Skeletal muscle satellite cell (primary cell): ENCODE measurements around the gene TMEM63A.

Experiments used
- H3K27me3 ChIP-seq: 2 replicates; pipeline ENCODE4 v1.7.0; 2013; ENCODE audit warnings: low read length; ENCODE audit not compliant: control insufficient read depth, insufficient read depth
- H3K36me3 ChIP-seq: 2 replicates; pipeline ENCODE4 v1.7.0; 2013; ENCODE audit warnings: mild to moderate bottlenecking, control low read depth, low read length; ENCODE audit not compliant: insufficient read depth
- H3K4me1 ChIP-seq: 2 replicates; pipeline ENCODE4 v1.7.0; 2013; ENCODE audit warnings: low read length; ENCODE audit not compliant: control insufficient read depth, insufficient read depth
- H3K4me2 ChIP-seq: 2 replicates; pipeline ENCODE4 v1.7.0; 2013; ENCODE audit warnings: mild to moderate bottlenecking, low read length
- H3K4me3 ChIP-seq: 2 replicates; pipeline ENCODE4 v1.7.0; 2013; ENCODE audit warnings: low read length
- H3K9ac ChIP-seq: 2 replicates; pipeline ENCODE4 v1.7.0; 2013; ENCODE audit warnings: mild to moderate bottlenecking, low read depth, low read length, moderate library complexity
- H3K9me3 ChIP-seq: replicated peaks from 2 replicates; pipeline ENCODE4 v1.7.0; 2013; ENCODE audit warnings: mild to moderate bottlenecking, control low read depth, low read length

Gene TMEM63A

GRCh38 chr1:225919906-225920305 is 37.7 kb upstream of the TMEM63A start:
- H3K36me3 ChIP-seq, result peaks cover 41% of the 10 kb centered on the region
- no peak overlapping the region for H3K4me3 ChIP-seq

DNA sequence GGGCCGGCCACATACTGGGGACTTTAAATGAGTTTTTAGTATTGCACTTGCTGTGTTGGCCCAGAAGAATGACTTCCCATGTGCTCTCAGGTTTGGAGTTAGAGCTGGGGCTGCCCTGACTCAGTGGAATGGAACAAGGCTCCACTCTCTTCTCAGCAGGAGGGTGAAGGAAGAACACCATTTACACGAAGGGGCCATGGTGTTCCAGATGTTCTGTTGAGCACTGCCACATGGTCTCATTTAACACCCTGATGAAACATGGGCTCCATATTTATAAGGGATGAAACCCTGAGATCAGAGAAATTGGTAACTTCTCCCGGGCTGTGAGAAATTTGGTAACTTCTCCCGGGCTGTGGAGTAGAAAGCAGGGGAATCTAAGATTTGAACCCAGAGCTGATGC is 36.1 kb upstream of the TMEM63A start:
- no peak overlapping the region for H3K9ac ChIP-seq

More at GRCh38 chr1:225919906-225920305, 37.7 kb upstream of the TMEM63A start:
- Histone ChIP-seq H3K4me1 (peaks cover 28% of the 10 kb centered on the region), H3K4me2 (peak overlapping the region; percentile 4), H3K9ac (no peak overlapping the region), H3K9me3 (no peaks in the 10 kb centered on the region), H3K27me3 (no peaks in the 10 kb centered on the region)

GRCh38 chr1:225917536-225917935 is 35.4 kb upstream of the TMEM63A start:
- H3K4me3 ChIP-seq, result no peak overlapping the region
- no peaks in the 10 kb centered on the region for H3K27me3 ChIP-seq
- peaks cover 14% of the 10 kb centered on the region for H3K4me1 ChIP-seq
- no peak overlapping the region for H3K4me2 ChIP-seq
- H3K9me3 ChIP-seq, result no peaks in the 10 kb centered on the region
- H3K9ac ChIP-seq, result no peak overlapping the region
- H3K36me3 ChIP-seq, result peaks cover 38% of the 10 kb centered on the region

More for the DNA sequence above, 36.1 kb upstream of the TMEM63A start:
- Histone ChIP-seq H3K36me3 (peaks cover 41% of the 10 kb centered on the region), H3K27me3 (no peaks in the 10 kb centered on the region), H3K4me2 (no peak overlapping the region), H3K4me3 (no peak overlapping the region), H3K4me1 (peaks cover 21% of the 10 kb centered on the region), H3K9me3 (no peaks in the 10 kb centered on the region)

- Histone ChIP-seq H3K4me1 (peaks cover 10% of the 10 kb centered on the region), H3K9me3 (no peaks in the 10 kb centered on the region), H3K27me3 (no peaks in the 10 kb centered on the region), H3K4me3 (no peak overlapping the region), H3K9ac (no peak overlapping the region), H3K36me3 (peaks cover 33% of the 10 kb centered on the region), H3K4me2 (no peak overlapping the region)
Measured at GRCh38 chr1:225917101-225917500, 34.9 kb upstream of the TMEM63A start.

DNA sequence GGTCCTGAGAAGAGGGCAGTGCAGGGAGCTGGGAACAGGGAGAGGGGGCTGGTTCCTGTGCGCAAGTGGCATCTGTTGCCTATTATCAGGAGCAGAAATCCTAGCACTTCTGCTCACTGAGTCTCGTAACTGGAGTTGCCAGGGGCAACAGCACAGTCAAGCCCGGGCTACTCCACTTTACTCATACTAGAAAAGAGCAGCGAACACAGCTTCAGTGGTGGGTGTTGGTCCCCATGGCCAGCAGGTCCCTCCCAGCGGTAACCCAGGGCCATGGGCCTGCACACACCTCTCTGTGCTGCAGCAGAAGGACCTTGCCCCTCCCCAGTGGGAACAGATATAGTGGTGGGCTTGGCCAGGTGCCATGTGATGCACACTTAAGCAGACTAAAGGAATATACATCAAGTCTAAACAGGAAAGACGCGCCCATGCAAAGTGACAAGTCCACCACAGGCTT is 33.4 kb upstream of the TMEM63A start:
- no peaks in the 10 kb centered on the region for H3K9me3 ChIP-seq
- no peak overlapping the region for H3K4me3 ChIP-seq
- no peak overlapping the region for H3K4me2 ChIP-seq
- H3K4me1 ChIP-seq, result peaks cover 9% of the 10 kb centered on the region
- peaks cover 21% of the 10 kb centered on the region for H3K36me3 ChIP-seq
- no peaks in the 10 kb centered on the region for H3K27me3 ChIP-seq
- no peak overlapping the region for H3K9ac ChIP-seq

GRCh38 chr1:225914947-225915346 is 32.8 kb upstream of the TMEM63A start:
- Histone ChIP-seq H3K27me3 (no peaks in the 10 kb centered on the region), H3K4me3 (no peak overlapping the region), H3K4me2 (no peak overlapping the region), H3K36me3 (peaks cover 21% of the 10 kb centered on the region), H3K9me3 (no peaks in the 10 kb centered on the region), H3K9ac (no peak overlapping the region), H3K4me1 (peaks cover 6% of the 10 kb centered on the region)

GRCh38 chr1:225914391-225914790 is 32.2 kb upstream of the TMEM63A start:
- H3K36me3 ChIP-seq, result peaks cover 21% of the 10 kb centered on the region
- H3K4me2 ChIP-seq, result no peak overlapping the region
- H3K4me1 ChIP-seq, result peaks cover under 1% of the 10 kb centered on the region

DNA sequence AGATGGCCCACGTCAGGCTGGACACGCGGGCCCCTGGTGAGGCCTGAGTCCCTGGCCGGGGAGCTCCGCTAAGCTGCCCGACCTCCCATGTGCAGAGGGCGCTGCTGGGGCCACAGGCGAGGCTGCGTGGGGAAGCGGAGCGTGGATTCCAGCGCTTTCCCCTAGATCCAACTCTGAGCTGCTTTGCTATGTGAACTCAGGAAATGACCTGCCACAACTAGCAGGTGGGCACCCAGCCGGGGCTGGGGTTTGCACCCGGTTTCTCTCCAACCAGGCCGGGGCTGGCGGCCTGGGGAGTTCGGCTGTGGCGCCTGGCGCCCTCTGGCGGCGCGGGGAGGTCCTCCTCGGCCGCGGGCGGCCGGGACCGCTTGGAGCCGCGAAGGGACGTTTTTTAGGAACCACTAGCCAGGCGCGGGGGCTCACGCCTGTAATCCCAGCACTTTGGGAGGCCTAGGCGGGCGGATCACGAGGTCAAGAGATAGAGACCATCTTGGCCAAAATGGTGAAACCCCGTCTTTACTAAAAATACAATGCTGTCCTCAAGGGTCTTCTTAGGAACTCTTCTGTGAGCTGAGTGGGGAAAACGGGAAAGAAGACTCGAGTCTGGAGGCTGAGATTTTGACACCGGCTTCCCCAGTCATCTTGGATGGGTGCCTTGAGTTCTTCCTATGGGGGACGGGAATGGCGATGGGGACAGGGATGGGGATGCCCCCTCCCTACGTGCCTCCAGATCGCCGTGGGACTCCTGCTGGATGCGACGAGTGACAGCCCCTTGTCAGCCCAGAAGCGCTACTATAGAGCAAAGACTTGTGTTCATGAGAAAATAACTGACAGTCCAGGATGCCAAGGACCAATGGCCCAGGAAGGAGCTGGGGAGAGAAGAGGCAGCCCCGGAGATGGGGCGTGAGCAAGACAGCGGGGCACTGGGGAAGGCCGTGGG is 29.3 kb upstream of the TMEM63A start:
- Histone ChIP-seq H3K4me3 (no peak overlapping the region), H3K4me2 (peak overlapping the region; percentile 58), H3K9me3 (no peaks in the 10 kb centered on the region), H3K36me3 (peaks cover 2% of the 10 kb centered on the region), H3K9ac (peak overlapping the region; percentile 45), H3K4me1 (no peaks in the 10 kb centered on the region), H3K27me3 (no peaks in the 10 kb centered on the region)

More at GRCh38 chr1:225914391-225914790, 32.2 kb upstream of the TMEM63A start:
- H3K27me3 ChIP-seq, result no peaks in the 10 kb centered on the region
- H3K4me3 ChIP-seq, result no peak overlapping the region
- H3K9ac ChIP-seq, result no peak overlapping the region
- no peaks in the 10 kb centered on the region for H3K9me3 ChIP-seq

DNA sequence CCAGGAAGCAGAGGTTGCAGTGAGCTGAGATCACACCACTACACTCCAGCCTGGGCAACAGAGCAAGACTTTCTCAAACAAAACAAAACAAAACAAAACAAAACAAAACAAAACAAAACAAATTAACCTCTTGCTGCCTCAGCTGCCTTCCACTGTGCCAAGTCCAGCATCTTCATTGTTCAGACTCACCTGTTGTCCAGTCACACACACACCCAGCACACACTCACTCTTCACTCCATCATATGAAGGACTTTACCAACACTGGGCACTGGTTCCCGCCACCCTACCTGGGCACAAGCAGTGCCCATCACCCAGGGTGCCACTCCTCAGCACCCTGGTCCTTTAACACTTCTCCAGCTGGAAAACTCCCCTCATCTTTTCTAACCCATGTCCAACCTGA is 27.3 kb upstream of the TMEM63A start:
- Histone ChIP-seq H3K9me3 (no peaks in the 10 kb centered on the region), H3K4me3 (no peak overlapping the region), H3K4me2 (no peak overlapping the region), H3K27me3 (no peaks in the 10 kb centered on the region), H3K36me3 (no peaks in the 10 kb centered on the region), H3K9ac (no peak overlapping the region), H3K4me1 (no peaks in the 10 kb centered on the region)

DNA sequence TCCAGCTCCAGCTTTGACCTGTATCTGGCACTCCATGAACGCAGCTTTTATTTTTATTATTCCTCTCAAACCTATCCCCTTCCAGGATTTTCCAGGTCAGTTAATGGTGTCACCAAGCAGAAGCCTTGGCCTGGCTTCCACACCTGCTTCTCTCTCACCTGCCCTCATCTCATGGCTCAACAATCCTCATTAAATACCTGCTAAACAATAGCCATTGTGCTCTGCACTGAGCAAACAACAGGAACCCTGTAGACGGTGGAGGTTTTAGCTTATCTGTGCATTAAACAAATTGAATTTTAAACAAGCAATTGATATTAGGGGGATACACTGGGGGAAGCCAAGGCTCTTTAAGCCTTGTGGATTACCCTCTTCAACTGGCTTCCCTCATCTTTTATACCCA is 26.6 kb upstream of the TMEM63A start:
- no peak overlapping the region for H3K4me3 ChIP-seq
- H3K27me3 ChIP-seq, result no peaks in the 10 kb centered on the region
- no peak overlapping the region for H3K4me2 ChIP-seq
- no peaks in the 10 kb centered on the region for H3K4me1 ChIP-seq
- H3K9ac ChIP-seq, result no peak overlapping the region
- no peaks in the 10 kb centered on the region for H3K36me3 ChIP-seq
- H3K9me3 ChIP-seq, result no peaks in the 10 kb centered on the region

DNA sequence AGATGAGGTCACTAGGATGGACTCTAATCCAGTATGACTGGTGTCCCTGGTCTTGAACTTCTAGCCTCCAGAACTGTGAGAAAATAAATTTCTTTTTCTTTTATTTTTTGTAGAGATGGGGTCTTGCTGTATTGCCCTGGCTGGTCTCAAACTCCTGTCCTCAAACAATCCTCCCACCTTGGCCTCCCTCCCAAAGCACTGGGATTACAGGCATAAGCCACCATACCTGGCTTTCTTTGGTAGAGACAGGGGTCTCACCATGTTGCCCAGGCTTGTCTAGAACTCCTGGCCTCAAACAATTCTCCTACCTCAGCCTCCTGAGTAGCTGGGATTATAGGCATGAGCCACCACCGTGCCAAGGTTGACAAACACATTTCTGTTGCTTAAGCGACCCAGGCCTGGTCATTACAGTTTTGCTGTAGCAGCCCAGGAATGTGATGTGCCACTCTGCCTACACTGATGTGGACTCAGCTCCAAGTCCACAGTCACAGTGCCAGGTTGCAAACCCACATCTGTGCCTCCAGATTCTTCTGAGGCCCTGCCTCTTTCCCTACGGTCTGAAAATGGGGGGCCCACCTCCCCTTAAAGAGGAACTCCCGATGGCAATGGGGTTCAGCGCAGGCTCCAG is 25.9 kb upstream of the TMEM63A start:
- H3K4me1 ChIP-seq, result no peaks in the 10 kb centered on the region
- H3K36me3 ChIP-seq, result no peaks in the 10 kb centered on the region
- H3K4me3 ChIP-seq, result no peak overlapping the region
- no peaks in the 10 kb centered on the region for H3K9me3 ChIP-seq
- no peaks in the 10 kb centered on the region for H3K27me3 ChIP-seq
- H3K4me2 ChIP-seq, result no peak overlapping the region
- H3K9ac ChIP-seq, result no peak overlapping the region
